IMR-90 (cell line): ENCODE data around the gene HCN4. TPM values are rescaled to one million over a fixed set of nuclear protein-coding genes. Genes with fewer than 3 reads are reported as not detected.

Experiments used
- ATAC-seq: fragments of 200-7000 bp; cut with Tn5 transposase; 2 replicates; pipeline ENCODE4 v1.9.1; 2020; ENCODE audit warnings: low read depth, mild to moderate bottlenecking, moderate library complexity
- BruUV-seq: library from RNA; stranded (reverse); fragments of 400-500 nt; replicated peaks from 2 replicates; lab custom pipeline; 2021; lab: Mats Ljungman, UMichigan
- CTCF ChIA-PET: fragments of 300-600 bp; formaldehyde crosslinking; extraction: SDS; loops from one replicate; lab custom pipeline; 2021; ENCODE audit warnings: antibody characterized with exemption; lab: Yijun Ruan, JAX
- POLR2A ChIA-PET: fragments of 300-600 bp; sonication (Branson Sonifier 250); formaldehyde crosslinking; loops from one replicate; lab custom pipeline; 2022; ENCODE audit warnings: antibody characterized with exemption; ENCODE audit not compliant: unreplicated experiment; lab: Charles Lee
- DNase-seq: peaks from one replicate; pipeline ENCODE4 v3.0.0; 2013
- H2AFZ ChIP-seq: replicated peaks from 2 replicates; pipeline ENCODE3; 2013; ENCODE audit warnings: low read length, mild to moderate bottlenecking; ENCODE audit not compliant: poor library complexity
- H2AK5ac ChIP-seq: 2 replicates; pipeline ENCODE4 v1.6.1; 2013; ENCODE audit warnings: low read depth, low read length, inconsistent platforms
- H2AK9ac ChIP-seq: replicated peaks from 2 replicates; pipeline ENCODE3; 2013; ENCODE audit warnings: mild to moderate bottlenecking, low read depth, low read length, moderate library complexity; ENCODE audit not compliant: poor library complexity
- H2BK120ac ChIP-seq: 2 replicates; pipeline ENCODE4 v1.6.1; 2013; ENCODE audit warnings: low read depth, low read length, inconsistent platforms
- H2BK15ac ChIP-seq: 3 replicates; pipeline ENCODE4 v1.6.1; 2013; ENCODE audit warnings: low read depth, low read length, inconsistent platforms
- H2BK20ac ChIP-seq: 2 replicates; pipeline ENCODE4 v1.6.1; 2013; ENCODE audit warnings: low read depth, mild to moderate bottlenecking, inconsistent platforms, low read length, moderate library complexity
- H2BK5ac ChIP-seq: 2 replicates; pipeline ENCODE4 v1.6.1; 2013; ENCODE audit warnings: mild to moderate bottlenecking, low read depth, low read length, inconsistent platforms; ENCODE audit not compliant: poor library complexity, severe bottlenecking
- H3K14ac ChIP-seq: replicated peaks from 2 replicates; pipeline ENCODE4 v1.6.1; 2013; ENCODE audit warnings: low read depth, low read length, inconsistent platforms
- H3K18ac ChIP-seq: 2 replicates; pipeline ENCODE4 v1.6.1; 2013; ENCODE audit warnings: low read depth, low read length, control low read depth
- H3K23ac ChIP-seq: 2 replicates; pipeline ENCODE4 v1.6.1; 2013; ENCODE audit warnings: low read depth, low read length, inconsistent platforms
- H3K27ac ChIP-seq: 2 replicates; pipeline ENCODE4 v1.5.1; 2013; ENCODE audit warnings: mild to moderate bottlenecking, control low read depth, low read length; ENCODE audit not compliant: insufficient read depth
- H3K27me3 ChIP-seq: 2 replicates; pipeline ENCODE4 v1.6.1; 2013; ENCODE audit warnings: low read length; ENCODE audit not compliant: control insufficient read depth, insufficient read depth
- H3K36me3 ChIP-seq: 2 replicates; pipeline ENCODE4 v1.6.1; 2013; ENCODE audit warnings: low read length, mixed read lengths; ENCODE audit not compliant: control insufficient read depth, insufficient read depth
- H3K4ac ChIP-seq: 2 replicates; pipeline ENCODE4 v1.6.1; 2013; ENCODE audit warnings: low read depth, low read length, inconsistent platforms
- H3K4me1 ChIP-seq: 2 replicates; pipeline ENCODE4 v1.6.1; 2013; ENCODE audit warnings: low read length, mixed read lengths; ENCODE audit not compliant: control insufficient read depth, insufficient read depth
- H3K4me2 ChIP-seq: 2 replicates; pipeline ENCODE4 v1.6.1; 2013; ENCODE audit warnings: low read depth, mild to moderate bottlenecking, control low read depth, low read length, moderate library complexity
- H3K4me3 ChIP-seq: 2 replicates; pipeline ENCODE4 v1.5.1; 2013; ENCODE audit warnings: low read depth, mild to moderate bottlenecking, control low read depth, low read length, moderate library complexity; ENCODE audit not compliant: insufficient read depth
- H3K56ac ChIP-seq: 2 replicates; pipeline ENCODE4 v1.6.1; 2013; ENCODE audit warnings: low read length, inconsistent platforms; ENCODE audit not compliant: insufficient read depth; ENCODE audit errors: extremely low read depth
- H3K79me1 ChIP-seq, 2 experiments: 2 replicates each; pipeline ENCODE4 v1.6.1; 2013; ENCODE audit warnings: low read length in 2 of 2, inconsistent platforms in 1 of 2, low read depth in 1 of 2
- H3K9ac ChIP-seq: 2 replicates; pipeline ENCODE4 v1.6.1; 2013; ENCODE audit warnings: low read depth, low read length, control low read depth
- H3K9me1 ChIP-seq: 2 replicates; pipeline ENCODE4 v1.6.1; 2013; ENCODE audit warnings: low read length, inconsistent platforms; ENCODE audit not compliant: insufficient read depth
- H3K9me3 ChIP-seq: 2 replicates; pipeline ENCODE4 v1.6.1; 2013; ENCODE audit warnings: low read length; ENCODE audit not compliant: control insufficient read depth, insufficient read depth
- H4K20me1 ChIP-seq: 2 replicates; pipeline ENCODE4 v1.6.1; 2013; ENCODE audit warnings: low read length, inconsistent platforms; ENCODE audit not compliant: insufficient read depth
- H4K5ac ChIP-seq: 2 replicates; pipeline ENCODE4 v1.6.1; 2013; ENCODE audit warnings: mild to moderate bottlenecking, low read depth, low read length, control low read depth
- H4K8ac ChIP-seq, 2 experiments: 2 replicates each; pipeline ENCODE4 v1.6.1; 2013; ENCODE audit warnings: low read depth in 2 of 2, low read length in 2 of 2, control low read depth in 1 of 2, inconsistent platforms in 1 of 2
- H4K91ac ChIP-seq: 2 replicates; pipeline ENCODE4 v1.6.1; 2013; ENCODE audit warnings: low read depth, low read length, inconsistent platforms; ENCODE audit not compliant: insufficient read depth
- BHLHE40 ChIP-seq: fragments of 150-350 bp; IDR thresholded peaks from 2 replicates; pipeline ENCODE4 v1.6.1; 2016; ENCODE audit warnings: mild to moderate bottlenecking, low read depth, low read length
- CEBPB ChIP-seq: IDR thresholded peaks from 2 replicates; pipeline ENCODE4 v1.6.1; 2012; ENCODE audit warnings: low read depth, low read length, improper control_type of control experiment
- CHD1 ChIP-seq: IDR thresholded peaks from 2 replicates; pipeline ENCODE4 v1.6.1; 2012; ENCODE audit warnings: low read depth, low read length, improper control_type of control experiment
- ELK1 ChIP-seq: fragments of 150-350 bp; IDR thresholded peaks from 2 replicates; pipeline ENCODE4 v1.6.1; 2016; ENCODE audit warnings: low read depth, mild to moderate bottlenecking, low read length, moderate library complexity, borderline replicate concordance
- FOS ChIP-seq: fragments of 150-350 bp; IDR thresholded peaks from 2 replicates; pipeline ENCODE4 v1.6.1; 2016; ENCODE audit warnings: low read depth, low read length
- MAFK ChIP-seq: IDR thresholded peaks from 2 replicates; pipeline ENCODE4 v1.6.1; 2012; ENCODE audit warnings: low read depth, low read length, improper control_type of control experiment
- MAZ ChIP-seq: IDR thresholded peaks from 2 replicates; pipeline ENCODE4 v1.6.1; 2012; ENCODE audit warnings: low read depth, mild to moderate bottlenecking, low read length, improper control_type of control experiment, moderate library complexity, borderline replicate concordance
- MXI1 ChIP-seq: IDR thresholded peaks from 2 replicates; pipeline ENCODE4 v1.6.1; 2012; ENCODE audit warnings: low read depth, mild to moderate bottlenecking, low read length, moderate library complexity, borderline replicate concordance
- POLR2A ChIP-seq: IDR thresholded peaks from 2 replicates; pipeline ENCODE4 v1.6.1; 2012; ENCODE audit warnings: mild to moderate bottlenecking, low read depth, low read length
- RAD21 ChIP-seq: IDR thresholded peaks from 2 replicates; pipeline ENCODE4 v1.6.1; 2012; ENCODE audit warnings: low read length, improper control_type of control experiment
- RCOR1 ChIP-seq: IDR thresholded peaks from 2 replicates; pipeline ENCODE4 v1.6.1; 2012; ENCODE audit warnings: mild to moderate bottlenecking, low read length, improper control_type of control experiment; ENCODE audit not compliant: insufficient replicate concordance
- RFX5 ChIP-seq: IDR thresholded peaks from 2 replicates; pipeline ENCODE4 v1.8.0; 2012; ENCODE audit warnings: low read depth, mild to moderate bottlenecking, low read length, moderate library complexity
- SMC3 ChIP-seq: fragments of 150-350 bp; IDR thresholded peaks from 2 replicates; pipeline ENCODE4 v1.6.1; 2016; ENCODE audit warnings: low read depth, mild to moderate bottlenecking, antibody characterized with exemption, low read length, moderate library complexity
- WGBS, 2 experiments: methylation state at CpG; one replicate each; pipeline versions ENCODE4 v1.1.5 to v1.1.7; 2013; ENCODE audit warnings: missing lambda C conversion rate in 2 of 2; ENCODE audit not compliant: insufficient read length in 1 of 2; ENCODE audit errors: extremely low coverage in 2 of 2; 5-methylcytosine and 5-hydroxymethylcytosine counted together
- dilution Hi-C: fragments of 300-500 bp; cut with HindIII; formaldehyde crosslinking; loops from one replicate; pipeline ENCODE4 v1.14.3; 2018; ENCODE audit warnings: low sequenced_read_pairs; ENCODE audit not compliant: unreplicated experiment
- in situ Hi-C: fragments of 300-500 bp; cut with MboI; formaldehyde crosslinking; loops from 3 replicates; pipeline ENCODE4 v1.14.3; 2019; ENCODE audit warnings: low sequenced_read_pairs, inconsistent platforms, mixed read lengths
- intact Hi-C: fragments of 100-400 bp; cut with micrococcal nuclease; formaldehyde crosslinking; loops from 2 replicates; pipeline ENCODE4 v1.10.0; 2022
- polyA plus RNA-seq, 3 experiments: library from polyadenylated mRNA; depleted of rRNA; stranded (reverse); fragments of >200 nt; gene quantifications; 2 replicates each; pipeline ENCODE4 v1.2.3, GENCODE V29; 2012; ENCODE audit warnings: low replicate concordance in 1 of 3
- total RNA-seq: library from RNA; depleted of rRNA; stranded (reverse); fragments of >200 nt; gene quantifications from 2 replicates; pipeline ENCODE4 v1.2.3, GENCODE V29; 2012
- TF ChIP-seq, protein P1 (sequence below): fragments of 150-350 bp; IDR thresholded peaks from 2 replicates; pipeline ENCODE4 v1.6.1; 2017; ENCODE audit warnings: mild to moderate bottlenecking, antibody characterized with exemption, low read length, low read depth
- TF ChIP-seq, protein P2 (sequence below): conservative IDR thresholded peaks from 2 replicates; pipeline ENCODE4 v1.5.1; 2012; ENCODE audit warnings: mild to moderate bottlenecking, low read depth, low read length, improper control_type of control experiment

The HCN4 gene
- total and polyA plus RNA-seq, 2 of the 4 experiments (the other 2 are of a cell fraction): not detected

- ChIA-PET POLR2A (no interaction called here), CTCF (interaction anchor here (0.7 kb wide), 1 partner anchor 9 kb away, joined by 4 read pairs; no protein-coding TSS in a partner anchor)
- H3K9me1 ChIP-seq: peaks cover 4% of the 10 kb centered on the region; the same call in 1 of the 2 replicates
- in situ Hi-C loops: no loop called here
- H3K9me3 ChIP-seq: no peaks in the 10 kb centered on the region
- no peaks in the 10 kb centered on the region for H4K20me1 ChIP-seq
- no peak overlapping the region for H3K9ac ChIP-seq
- no peak overlapping the region for H2AFZ ChIP-seq
- no peak overlapping the region for H3K27ac ChIP-seq
- H3K27me3 ChIP-seq: no peaks in the 10 kb centered on the region
- no CpG with 5 or more reads among the region's 8 CpGs for WGBS, 2 experiments
- no peak for DNase-seq
- H4K8ac ChIP-seq: no peak overlapping the region
- H4K5ac ChIP-seq: no peak overlapping the region
- ATAC-seq: no peak
- H3K23ac ChIP-seq: no peak overlapping the region
- H3K4me3 ChIP-seq: no peak overlapping the region
- no peak overlapping the region for H2AK5ac ChIP-seq
- no peak overlapping the region for H3K18ac ChIP-seq
- no peak overlapping the region for H3K56ac ChIP-seq
- dilution Hi-C loops: no loop called here
- H3K36me3 ChIP-seq: peaks cover 8% of the 10 kb centered on the region; the same call in 1 of the 2 replicates
- H3K4me2 ChIP-seq: no peak overlapping the region
- no peak overlapping the region for H2BK20ac ChIP-seq
- H2BK120ac ChIP-seq: no peak overlapping the region
- no peak overlapping the region for H2BK15ac ChIP-seq
- H4K91ac ChIP-seq: no peak overlapping the region
- intact Hi-C loops: loop anchor here (5.0 kb wide), 1 partner anchor 420 kb away; no protein-coding TSS in a partner anchor
- H3K14ac ChIP-seq: no peak overlapping the region
- H2AK9ac ChIP-seq: no peak overlapping the region
- BruUV-seq: no TSS peak
- H3K4me1 ChIP-seq: no peaks in the 10 kb centered on the region
- H3K79me1 ChIP-seq: no peaks in the 10 kb centered on the region
- no peak overlapping the region for H3K4ac ChIP-seq
- no peak overlapping the region for H2BK5ac ChIP-seq
- no peak for TF ChIP-seq CHD1
- TF ChIP-seq POLR2A: no peak
- no peak for TF ChIP-seq RFX5
- TF ChIP-seq RCOR1: no peak
- TF ChIP-seq SMC3: no peak
- TF ChIP-seq RAD21: no peak
- no peak for TF ChIP-seq MAZ
- no peak for TF ChIP-seq ELK1
- no peak for TF ChIP-seq MAFK
- TF ChIP-seq, protein P1, sequence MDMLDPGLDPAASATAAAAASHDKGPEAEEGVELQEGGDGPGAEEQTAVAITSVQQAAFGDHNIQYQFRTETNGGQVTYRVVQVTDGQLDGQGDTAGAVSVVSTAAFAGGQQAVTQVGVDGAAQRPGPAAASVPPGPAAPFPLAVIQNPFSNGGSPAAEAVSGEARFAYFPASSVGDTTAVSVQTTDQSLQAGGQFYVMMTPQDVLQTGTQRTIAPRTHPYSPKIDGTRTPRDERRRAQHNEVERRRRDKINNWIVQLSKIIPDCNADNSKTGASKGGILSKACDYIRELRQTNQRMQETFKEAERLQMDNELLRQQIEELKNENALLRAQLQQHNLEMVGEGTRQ: no peak
- no peak for TF ChIP-seq CEBPB
- no peak for TF ChIP-seq MXI1
- TF ChIP-seq, protein P2, sequence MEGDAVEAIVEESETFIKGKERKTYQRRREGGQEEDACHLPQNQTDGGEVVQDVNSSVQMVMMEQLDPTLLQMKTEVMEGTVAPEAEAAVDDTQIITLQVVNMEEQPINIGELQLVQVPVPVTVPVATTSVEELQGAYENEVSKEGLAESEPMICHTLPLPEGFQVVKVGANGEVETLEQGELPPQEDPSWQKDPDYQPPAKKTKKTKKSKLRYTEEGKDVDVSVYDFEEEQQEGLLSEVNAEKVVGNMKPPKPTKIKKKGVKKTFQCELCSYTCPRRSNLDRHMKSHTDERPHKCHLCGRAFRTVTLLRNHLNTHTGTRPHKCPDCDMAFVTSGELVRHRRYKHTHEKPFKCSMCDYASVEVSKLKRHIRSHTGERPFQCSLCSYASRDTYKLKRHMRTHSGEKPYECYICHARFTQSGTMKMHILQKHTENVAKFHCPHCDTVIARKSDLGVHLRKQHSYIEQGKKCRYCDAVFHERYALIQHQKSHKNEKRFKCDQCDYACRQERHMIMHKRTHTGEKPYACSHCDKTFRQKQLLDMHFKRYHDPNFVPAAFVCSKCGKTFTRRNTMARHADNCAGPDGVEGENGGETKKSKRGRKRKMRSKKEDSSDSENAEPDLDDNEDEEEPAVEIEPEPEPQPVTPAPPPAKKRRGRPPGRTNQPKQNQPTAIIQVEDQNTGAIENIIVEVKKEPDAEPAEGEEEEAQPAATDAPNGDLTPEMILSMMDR: no peak
- TF ChIP-seq BHLHE40: no peak
- TF ChIP-seq FOS: no peak
Observed at GRCh38 chr15:73282567-73283365, 86.0 kb downstream of the HCN4 start.
